GM18868 (cell line): ENCODE data around the gene AGAP3.

ENCODE experiments used
- ATAC-seq: cut with Tn5 transposase; IDR thresholded peaks from one replicate; pipeline ENCODE4 v1.9.1; 2021; ENCODE audit warnings: mild to moderate bottlenecking, moderate library complexity; ENCODE audit not compliant: unreplicated experiment

Gene AGAP3

GRCh38 chr7:151122796-151123157, 36.5 kb downstream of the AGAP3 start:
- ATAC-seq: no peak

- no peak for ATAC-seq
Measured at GRCh38 chr7:151123158-151123821, 37.0 kb downstream of the AGAP3 start.

- peak; percentile 84 for ATAC-seq
Measured at GRCh38 chr7:151123822-151124464, 37.7 kb downstream of the AGAP3 start.

- ATAC-seq: no peak
Measured at GRCh38 chr7:151124481-151124880, 38.2 kb downstream of the AGAP3 start.

GRCh38 chr7:151124899-151125399, 38.7 kb downstream of the AGAP3 start:
- ATAC-seq: no peak

- ATAC-seq: no peak
Measured at GRCh38 chr7:151125470-151125845, 39.2 kb downstream of the AGAP3 start.

- ATAC-seq: no peak
Measured at GRCh38 chr7:151125846-151126481, 39.7 kb downstream of the AGAP3 start.

- no peak for ATAC-seq
Measured at GRCh38 chr7:151126491-151127137, 40.3 kb downstream of the AGAP3 start.

GRCh38 chr7:151128144-151128543, 41.9 kb downstream of the AGAP3 start:
- ATAC-seq: no peak

GRCh38 chr7:151128716-151129115, 42.4 kb downstream of the AGAP3 start:
- ATAC-seq: no peak

GRCh38 chr7:151129117-151129959, 43.1 kb downstream of the AGAP3 start:
- no peak for ATAC-seq

GRCh38 chr7:151129960-151130591, 43.8 kb downstream of the AGAP3 start:
- no peak for ATAC-seq

GRCh38 chr7:151130741-151131157, 44.5 kb downstream of the AGAP3 start:
- no peak for ATAC-seq

GRCh38 chr7:151131224-151131591, 44.9 kb downstream of the AGAP3 start:
- ATAC-seq: no peak

- ATAC-seq: no peak
Measured at GRCh38 chr7:151131592-151132293, 45.5 kb downstream of the AGAP3 start.

- no peak for ATAC-seq
Measured at GRCh38 chr7:151132461-151133205, 46.4 kb downstream of the AGAP3 start.

GRCh38 chr7:151133266-151133985, 47.2 kb downstream of the AGAP3 start:
- no peak for ATAC-seq

GRCh38 chr7:151133986-151134742, 47.9 kb downstream of the AGAP3 start:
- ATAC-seq: no peak
